ENCODE data around the gene LDLRAP1. TPM values are rescaled to one million over a fixed set of nuclear protein-coding genes. Genes with fewer than 3 reads are reported as not detected.

The LDLRAP1 gene
- total and polyA plus RNA-seq, 4 donors, result 5.2 to 17.8 (median 13.3) TPM

DNA sequence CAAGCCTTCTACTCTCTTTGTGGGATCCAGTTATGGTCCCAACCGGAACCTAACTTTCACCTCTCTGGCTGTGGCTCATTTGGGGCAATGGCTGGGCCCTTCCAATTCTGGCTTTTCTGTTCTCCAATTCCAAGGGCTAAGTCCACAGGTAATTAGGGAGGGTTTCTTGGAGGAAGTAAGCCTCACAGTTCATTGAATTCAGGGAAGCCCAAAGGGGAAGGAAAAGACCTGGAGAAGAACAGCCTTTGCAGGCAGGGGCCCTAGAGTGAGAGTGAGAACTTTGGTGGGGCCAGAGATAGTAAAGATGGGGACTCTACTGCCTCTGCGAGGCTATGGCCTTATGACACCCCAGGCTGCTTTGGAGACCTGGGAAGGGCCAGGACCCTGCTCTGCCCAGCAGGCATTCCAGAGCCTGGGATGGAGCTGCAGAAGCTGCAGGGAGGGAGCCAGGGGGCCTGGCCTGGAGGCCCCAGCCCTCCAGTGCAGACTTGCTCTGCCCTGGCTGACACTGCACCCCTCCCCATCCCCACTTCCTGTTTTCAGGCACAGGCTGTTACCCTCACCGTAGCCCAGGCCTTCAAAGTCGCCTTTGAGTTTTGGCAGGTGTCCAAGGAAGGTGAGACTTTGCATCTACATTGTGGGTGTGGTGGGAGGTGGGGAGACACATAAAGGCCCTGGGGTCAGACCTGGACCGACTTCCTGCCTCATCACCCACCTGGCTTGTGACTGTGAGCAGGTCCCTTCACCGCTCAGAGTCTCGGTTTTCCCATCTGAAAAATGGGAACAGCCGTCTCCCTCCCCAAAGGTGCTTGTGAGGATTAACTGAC, 18.9 kb downstream of the LDLRAP1 start:
- TF ChIP-seq, protein P1, sequence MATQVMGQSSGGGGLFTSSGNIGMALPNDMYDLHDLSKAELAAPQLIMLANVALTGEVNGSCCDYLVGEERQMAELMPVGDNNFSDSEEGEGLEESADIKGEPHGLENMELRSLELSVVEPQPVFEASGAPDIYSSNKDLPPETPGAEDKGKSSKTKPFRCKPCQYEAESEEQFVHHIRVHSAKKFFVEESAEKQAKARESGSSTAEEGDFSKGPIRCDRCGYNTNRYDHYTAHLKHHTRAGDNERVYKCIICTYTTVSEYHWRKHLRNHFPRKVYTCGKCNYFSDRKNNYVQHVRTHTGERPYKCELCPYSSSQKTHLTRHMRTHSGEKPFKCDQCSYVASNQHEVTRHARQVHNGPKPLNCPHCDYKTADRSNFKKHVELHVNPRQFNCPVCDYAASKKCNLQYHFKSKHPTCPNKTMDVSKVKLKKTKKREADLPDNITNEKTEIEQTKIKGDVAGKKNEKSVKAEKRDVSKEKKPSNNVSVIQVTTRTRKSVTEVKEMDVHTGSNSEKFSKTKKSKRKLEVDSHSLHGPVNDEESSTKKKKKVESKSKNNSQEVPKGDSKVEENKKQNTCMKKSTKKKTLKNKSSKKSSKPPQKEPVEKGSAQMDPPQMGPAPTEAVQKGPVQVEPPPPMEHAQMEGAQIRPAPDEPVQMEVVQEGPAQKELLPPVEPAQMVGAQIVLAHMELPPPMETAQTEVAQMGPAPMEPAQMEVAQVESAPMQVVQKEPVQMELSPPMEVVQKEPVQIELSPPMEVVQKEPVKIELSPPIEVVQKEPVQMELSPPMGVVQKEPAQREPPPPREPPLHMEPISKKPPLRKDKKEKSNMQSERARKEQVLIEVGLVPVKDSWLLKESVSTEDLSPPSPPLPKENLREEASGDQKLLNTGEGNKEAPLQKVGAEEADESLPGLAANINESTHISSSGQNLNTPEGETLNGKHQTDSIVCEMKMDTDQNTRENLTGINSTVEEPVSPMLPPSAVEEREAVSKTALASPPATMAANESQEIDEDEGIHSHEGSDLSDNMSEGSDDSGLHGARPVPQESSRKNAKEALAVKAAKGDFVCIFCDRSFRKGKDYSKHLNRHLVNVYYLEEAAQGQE (IDR thresholded peaks at IDR 0.05), result no peak
- TF ChIP-seq NR2F2 (IDR thresholded peaks at IDR 0.05) (no peak), SP1 (IDR thresholded peaks at IDR 0.05) (no peak)
- TF ChIP-seq, protein P2, sequence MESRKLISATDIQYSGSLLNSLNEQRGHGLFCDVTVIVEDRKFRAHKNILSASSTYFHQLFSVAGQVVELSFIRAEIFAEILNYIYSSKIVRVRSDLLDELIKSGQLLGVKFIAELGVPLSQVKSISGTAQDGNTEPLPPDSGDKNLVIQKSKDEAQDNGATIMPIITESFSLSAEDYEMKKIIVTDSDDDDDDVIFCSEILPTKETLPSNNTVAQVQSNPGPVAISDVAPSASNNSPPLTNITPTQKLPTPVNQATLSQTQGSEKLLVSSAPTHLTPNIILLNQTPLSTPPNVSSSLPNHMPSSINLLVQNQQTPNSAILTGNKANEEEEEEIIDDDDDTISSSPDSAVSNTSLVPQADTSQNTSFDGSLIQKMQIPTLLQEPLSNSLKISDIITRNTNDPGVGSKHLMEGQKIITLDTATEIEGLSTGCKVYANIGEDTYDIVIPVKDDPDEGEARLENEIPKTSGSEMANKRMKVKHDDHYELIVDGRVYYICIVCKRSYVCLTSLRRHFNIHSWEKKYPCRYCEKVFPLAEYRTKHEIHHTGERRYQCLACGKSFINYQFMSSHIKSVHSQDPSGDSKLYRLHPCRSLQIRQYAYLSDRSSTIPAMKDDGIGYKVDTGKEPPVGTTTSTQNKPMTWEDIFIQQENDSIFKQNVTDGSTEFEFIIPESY (IDR thresholded peaks at IDR 0.05), result no peak
- DNase-seq (ENCODE audit: low spot score), result no peak
- Histone ChIP-seq H3K27ac (ENCODE audit: low read depth in 1 of 2, low read length in 2 of 2) (no peak overlapping the region), H3K9me3 (ENCODE audit: control insufficient read depth in 4 of 4, low read length in 3 of 4) (no peaks in the 10 kb centered on the region), H3K9ac (ENCODE audit: low read depth in 1 of 2, low read length in 2 of 2) (no peak overlapping the region), H3K36me3 (ENCODE audit: control insufficient read depth in 4 of 4, insufficient read depth in 3 of 4, low read depth in 1 of 4, low read length in 3 of 4) (peaks cover 0 to 44% (median 7%) of the 10 kb centered on the region in 4 donors), H3K4me1 (ENCODE audit: control insufficient read depth in 4 of 4, insufficient read depth in 4 of 4, low read length in 3 of 4) (peaks cover 2 to 20% (median 15%) of the 10 kb centered on the region in 4 donors), H3K4me3 (ENCODE audit: low read depth in 1 of 3, low read length in 3 of 3) (no peak overlapping the region), H3K27me3 (ENCODE audit: control insufficient read depth in 4 of 4, insufficient read depth in 4 of 4, low read length in 3 of 4) (no peaks in the 10 kb centered on the region)
- 68% methylated on average over 8 of the region's 8 CpGs for WGBS

DNA sequence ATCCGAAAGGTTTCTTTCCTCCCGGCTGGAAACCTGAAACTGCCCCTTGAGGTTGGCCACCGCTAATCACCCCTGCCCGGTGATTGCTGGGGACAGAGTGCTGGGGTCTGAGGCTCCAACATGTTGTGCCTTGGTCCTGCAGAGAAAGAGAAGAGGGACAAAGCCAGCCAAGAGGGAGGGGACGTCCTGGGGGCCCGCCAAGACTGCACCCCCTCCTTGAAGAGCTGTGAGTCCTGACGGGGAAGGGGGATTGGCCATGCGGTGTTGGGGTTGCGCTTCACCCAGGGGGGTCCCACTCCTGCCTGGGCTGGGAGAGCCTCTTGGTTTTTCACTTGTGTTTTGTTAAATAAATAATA, 19.5 kb downstream of the LDLRAP1 start:
- DNase-seq (ENCODE audit: low spot score), result no peak

More for the DNA sequence above, 19.5 kb downstream of the LDLRAP1 start:
- Histone ChIP-seq H3K27me3 (ENCODE audit: control insufficient read depth in 4 of 4, insufficient read depth in 4 of 4, low read length in 3 of 4) (no peaks in the 10 kb centered on the region), H3K27ac (ENCODE audit: low read depth in 1 of 2, low read length in 2 of 2) (no peak overlapping the region), H3K36me3 (ENCODE audit: control insufficient read depth in 4 of 4, insufficient read depth in 3 of 4, low read depth in 1 of 4, low read length in 3 of 4) (peaks cover 0 to 40% (median 6%) of the 10 kb centered on the region in 4 donors), H3K9me3 (ENCODE audit: control insufficient read depth in 4 of 4, low read length in 3 of 4) (no peaks in the 10 kb centered on the region), H3K4me3 (ENCODE audit: low read depth in 1 of 3, low read length in 3 of 3) (no peak overlapping the region), H3K9ac (ENCODE audit: low read depth in 1 of 2, low read length in 2 of 2) (no peak overlapping the region), H3K4me1 (ENCODE audit: control insufficient read depth in 4 of 4, insufficient read depth in 4 of 4, low read length in 3 of 4) (peaks cover 2 to 26% (median 21%) of the 10 kb centered on the region in 4 donors)
- TF ChIP-seq RAD21 (IDR thresholded peaks at IDR 0.05), result no peak
- no peak for TF ChIP-seq EGR1 (IDR thresholded peaks at IDR 0.05; ENCODE audit: low read depth in 2 of 2)
- no peak for TF ChIP-seq ATF3 (IDR thresholded peaks at IDR 0.05)
- TF ChIP-seq, protein P3, sequence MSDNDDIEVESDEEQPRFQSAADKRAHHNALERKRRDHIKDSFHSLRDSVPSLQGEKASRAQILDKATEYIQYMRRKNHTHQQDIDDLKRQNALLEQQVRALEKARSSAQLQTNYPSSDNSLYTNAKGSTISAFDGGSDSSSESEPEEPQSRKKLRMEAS (IDR thresholded peaks at IDR 0.05), result no peak
- no peak for TF ChIP-seq HNF4G (IDR thresholded peaks at IDR 0.05)
- TF ChIP-seq SP1 (IDR thresholded peaks at IDR 0.05), result no peak
- TF ChIP-seq RXRA (IDR thresholded peaks at IDR 0.05), result no peak
- TF ChIP-seq YY1 (IDR thresholded peaks at IDR 0.05), result no peak
- 82% methylated on average over 9 of the region's 9 CpGs for WGBS

All from liver (tissue), 9 donors.